GM18861 (cell line): ENCODE results near the gene ACOT6.
"Not testable (repeated sequence)": the region's sequence is repeated elsewhere in the genome, so short reads cannot be mapped to it uniquely, and the experiment has no call there.

Source experiments
- ATAC-seq: cut with Tn5 transposase; IDR thresholded peaks from one replicate; pipeline ENCODE4 v1.9.1; 2021; ENCODE audit not compliant: unreplicated experiment

The ACOT6 gene

DNA sequence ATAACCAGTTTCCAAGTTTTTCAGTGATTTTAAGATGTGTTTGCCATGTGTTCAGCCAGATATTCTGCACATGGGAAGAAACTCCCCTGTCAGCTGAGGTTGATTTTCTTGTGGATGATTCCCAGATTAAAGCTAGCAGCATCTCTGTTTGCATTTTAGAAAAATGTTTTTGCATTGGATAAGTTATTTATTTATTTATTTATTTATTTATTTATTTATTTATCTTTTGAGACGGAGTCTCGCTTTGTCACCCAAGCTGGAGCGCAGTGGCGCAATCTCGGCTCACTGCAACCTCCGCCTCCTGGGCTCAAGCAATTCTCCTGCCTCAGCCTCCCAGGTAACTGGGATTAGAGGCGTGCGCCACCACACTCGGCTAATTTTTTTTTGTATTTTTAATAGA lies 17.8 kb upstream of the ACOT6 start:
- ATAC-seq: no peak

DNA sequence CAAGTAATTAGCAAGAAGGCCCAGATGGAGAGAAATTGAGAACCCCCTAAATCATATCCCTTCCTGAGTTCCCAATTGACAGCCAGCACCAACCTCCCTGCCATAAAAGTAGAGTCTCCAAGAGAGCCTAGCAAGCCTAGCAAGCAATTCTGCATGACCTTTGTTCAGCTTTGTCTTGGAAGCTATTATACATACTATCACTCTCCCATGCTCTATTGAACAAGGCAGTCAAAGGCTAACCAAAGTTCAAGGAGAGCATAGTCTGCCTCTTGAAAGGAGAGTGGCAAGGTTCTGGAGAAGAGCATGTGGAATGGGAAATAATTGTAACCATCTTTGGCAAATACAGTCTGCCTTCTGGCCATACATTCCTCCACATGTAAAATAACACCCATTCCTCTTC lies 12.8 kb upstream of the ACOT6 start:
- no peak for ATAC-seq

DNA sequence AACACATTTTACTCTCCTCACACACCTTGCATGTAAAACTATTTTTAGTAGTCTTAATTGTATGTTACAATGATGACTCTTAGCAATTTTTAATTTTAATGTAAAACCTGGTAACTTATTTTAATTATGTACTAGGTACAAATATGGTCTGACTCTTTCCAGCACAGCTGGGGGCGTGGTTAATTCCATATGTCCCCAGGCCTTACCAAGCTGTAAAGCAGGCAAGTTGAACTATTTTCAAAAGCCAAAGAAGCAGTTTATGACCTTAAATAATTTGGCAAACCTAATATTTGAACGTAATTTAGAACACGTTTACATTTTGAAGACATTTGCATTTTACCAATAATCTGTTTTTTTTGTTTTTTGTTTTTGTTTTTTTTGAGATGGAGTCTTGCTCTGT lies 9.3 kb upstream of the ACOT6 start:
- no peak for ATAC-seq

DNA sequence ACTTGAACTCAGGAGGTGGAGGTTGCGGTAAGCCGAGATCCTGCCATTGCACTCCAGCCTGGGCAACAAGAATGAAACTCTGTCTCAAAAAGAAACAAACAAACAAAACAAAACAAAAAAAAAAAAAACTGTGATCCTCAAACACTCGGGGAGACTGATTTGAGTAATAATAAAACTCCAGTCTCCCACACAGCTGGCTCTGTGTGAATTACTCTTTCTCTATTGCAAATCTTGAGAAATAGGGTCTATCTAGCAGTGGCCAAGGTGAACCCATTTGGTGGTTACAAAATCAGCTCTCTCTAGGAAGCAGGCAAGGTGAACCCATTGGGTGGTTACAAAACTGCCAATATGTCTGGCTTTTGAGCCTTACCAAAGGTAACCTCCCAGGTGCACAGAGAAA lies 6.0 kb upstream of the ACOT6 start:
- no peak for ATAC-seq

DNA sequence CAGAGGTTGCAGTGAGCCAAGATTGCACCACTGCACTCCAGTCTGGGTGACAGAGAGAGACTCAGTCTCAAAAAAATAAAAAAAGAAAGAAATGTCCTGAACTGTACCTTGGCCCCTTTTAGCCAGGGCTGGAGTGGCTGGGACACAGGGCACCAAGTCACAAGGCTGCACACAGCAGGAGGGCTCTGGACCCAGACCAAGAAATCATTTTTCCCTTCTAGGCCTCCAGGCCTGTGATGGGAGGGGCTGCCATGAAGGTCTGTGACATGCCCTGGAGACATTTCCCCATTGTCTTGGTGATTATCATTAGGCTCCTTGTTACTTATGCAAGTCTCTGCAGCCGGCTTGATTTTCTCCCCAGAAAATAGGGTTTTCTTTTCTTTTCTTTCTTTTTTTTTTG lies 5.1 kb upstream of the ACOT6 start:
- no peak for ATAC-seq

DNA sequence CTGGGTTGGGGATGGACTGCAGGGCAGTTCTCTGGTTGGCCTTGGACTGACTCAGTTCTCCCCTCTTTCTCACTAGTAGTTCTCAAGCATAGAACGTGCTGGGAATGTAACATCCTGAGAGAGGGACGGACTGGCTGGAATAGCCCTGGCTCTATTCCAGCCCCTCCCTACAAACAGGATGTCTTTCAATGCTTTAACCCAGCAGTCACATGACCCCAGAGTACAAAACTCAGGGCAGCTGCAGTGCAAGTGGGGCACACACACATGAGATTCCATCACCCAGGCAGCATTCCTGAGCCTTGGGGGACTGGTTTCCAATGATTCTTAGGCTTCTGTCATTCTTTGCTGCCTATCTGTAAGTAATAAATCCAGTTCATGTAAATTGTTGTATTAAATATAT lies 1.6 kb upstream of the ACOT6 start:
- no peak for ATAC-seq

DNA sequence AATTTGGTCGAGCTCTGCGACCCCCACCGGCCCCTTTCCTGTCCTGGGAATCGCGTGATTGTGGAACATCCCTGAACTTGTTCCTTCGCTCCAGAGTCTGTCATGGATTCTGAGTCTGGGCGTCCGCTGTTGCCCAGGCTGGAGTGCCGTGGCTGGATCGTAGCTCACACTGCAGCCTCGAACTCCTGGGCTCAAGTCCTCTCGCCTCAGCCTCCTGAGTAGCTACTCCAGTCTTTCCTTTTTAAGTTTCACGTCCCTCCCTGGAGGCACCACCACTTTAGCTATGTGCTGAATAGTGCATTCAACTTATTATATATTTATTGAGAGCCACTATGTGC lies 698 bp downstream of the ACOT6 start:
- ATAC-seq: no peak

DNA sequence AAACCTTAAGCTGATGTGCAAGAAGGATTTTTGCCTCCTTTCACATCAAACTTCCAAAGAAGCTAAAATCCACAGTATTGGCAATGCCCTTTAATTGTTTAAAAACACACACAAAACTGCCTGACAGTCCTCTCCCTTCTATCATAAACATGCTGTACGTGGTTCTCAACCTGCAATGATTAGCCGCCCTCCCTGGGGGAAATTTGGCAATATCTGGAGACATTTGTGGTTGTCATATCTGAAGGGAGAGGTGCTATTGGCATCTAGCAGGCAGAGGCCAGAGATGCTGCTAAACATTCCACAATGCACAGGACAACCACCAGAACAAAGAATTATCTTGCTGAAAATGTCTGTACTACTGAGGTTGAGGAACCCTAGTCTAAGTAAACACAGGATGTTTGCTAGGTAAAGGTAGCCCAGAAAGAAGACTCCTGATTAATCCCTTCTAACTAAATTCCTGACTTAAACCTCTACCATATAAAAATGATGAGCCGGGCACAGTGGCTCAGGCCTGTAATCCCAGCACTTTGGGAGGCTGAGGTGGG lies 1.2 kb downstream of the ACOT6 start:
- ATAC-seq: no peak

DNA sequence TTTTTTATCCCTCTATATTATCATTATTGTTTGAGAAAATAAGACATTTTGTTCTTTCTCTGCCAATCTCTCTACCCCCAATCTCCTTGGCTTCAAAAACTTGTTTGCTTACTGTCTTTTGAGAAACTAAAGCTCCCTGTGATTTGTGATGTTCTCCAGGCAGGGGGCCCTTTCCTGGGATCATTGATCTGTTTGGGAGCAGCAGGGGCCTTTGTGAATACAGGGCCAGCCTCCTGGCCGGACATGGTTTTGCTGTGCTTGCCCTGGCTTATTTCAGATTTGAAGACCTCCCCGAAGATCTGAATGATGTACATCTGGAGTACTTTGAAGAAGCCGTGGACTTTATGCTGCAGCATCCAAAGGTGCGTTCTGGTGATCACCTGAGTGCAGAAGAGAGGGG lies 4.5 kb downstream of the ACOT6 start:
- no peak for ATAC-seq

DNA sequence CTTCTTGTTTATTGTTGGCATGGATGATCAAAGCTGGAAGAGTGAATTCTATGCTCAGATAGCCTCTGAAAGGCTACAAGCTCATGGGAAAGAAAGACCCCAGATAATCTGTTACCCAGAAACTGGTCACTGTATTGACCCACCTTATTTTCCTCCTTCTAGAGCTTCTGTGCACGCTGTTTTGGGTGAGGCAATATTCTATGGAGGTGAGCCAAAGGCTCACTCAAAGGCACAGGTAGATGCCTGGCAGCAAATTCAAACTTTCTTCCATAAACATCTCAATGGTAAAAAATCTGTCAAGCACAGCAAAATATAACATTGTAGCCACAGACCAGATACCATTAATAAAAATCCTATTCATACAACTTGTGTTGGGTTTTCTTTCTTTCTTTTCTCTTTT lies 7.2 kb downstream of the ACOT6 start:
- no peak for ATAC-seq

DNA sequence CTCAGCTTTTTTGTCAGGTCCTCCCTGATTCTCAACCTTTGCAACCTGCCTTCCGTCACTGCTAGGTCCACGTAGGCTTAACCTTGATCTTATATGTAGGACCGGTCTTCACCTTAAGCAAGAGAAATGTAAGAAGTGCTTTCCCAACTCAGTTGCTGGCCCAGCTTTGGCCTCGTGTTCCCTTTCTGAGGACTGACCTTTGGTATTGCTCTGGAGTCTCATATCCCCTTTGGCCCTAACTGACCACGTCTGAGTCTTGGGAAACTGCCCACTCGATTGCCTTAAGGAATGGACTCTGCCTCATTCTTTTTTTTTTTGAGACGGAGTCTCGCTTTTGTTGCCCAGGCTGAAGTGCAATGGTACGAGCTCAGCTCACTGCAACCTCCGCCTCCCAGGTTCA lies 8.0 kb downstream of the ACOT6 start:
- no peak for ATAC-seq

DNA sequence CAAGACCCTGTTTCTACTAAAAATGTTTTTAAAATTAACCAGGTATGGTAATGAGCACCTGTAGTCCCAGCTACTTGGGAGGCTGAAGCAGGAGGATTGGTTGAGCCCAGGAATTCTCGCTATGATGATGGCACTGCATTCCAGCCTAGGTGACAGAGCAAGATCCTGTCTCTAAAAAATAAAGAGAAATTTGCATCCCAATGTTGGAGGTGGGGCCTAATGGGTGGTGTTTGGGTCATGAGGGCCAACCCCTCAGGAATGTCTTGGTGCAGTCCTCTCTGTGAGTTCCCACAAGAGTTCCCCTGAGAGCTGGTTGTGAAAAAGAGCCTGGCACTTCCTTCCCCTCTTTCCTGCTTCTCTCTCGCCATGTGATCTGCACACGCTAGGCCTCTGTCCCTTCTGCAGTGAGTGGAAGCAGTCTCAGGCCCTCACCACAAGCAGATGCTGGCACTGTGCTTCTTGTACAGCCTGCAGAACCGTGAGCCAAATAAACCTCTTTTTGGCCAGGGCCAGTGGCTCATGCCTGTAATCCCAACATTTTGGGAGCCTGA lies 11.3 kb downstream of the ACOT6 start:
- ATAC-seq: no peak

DNA sequence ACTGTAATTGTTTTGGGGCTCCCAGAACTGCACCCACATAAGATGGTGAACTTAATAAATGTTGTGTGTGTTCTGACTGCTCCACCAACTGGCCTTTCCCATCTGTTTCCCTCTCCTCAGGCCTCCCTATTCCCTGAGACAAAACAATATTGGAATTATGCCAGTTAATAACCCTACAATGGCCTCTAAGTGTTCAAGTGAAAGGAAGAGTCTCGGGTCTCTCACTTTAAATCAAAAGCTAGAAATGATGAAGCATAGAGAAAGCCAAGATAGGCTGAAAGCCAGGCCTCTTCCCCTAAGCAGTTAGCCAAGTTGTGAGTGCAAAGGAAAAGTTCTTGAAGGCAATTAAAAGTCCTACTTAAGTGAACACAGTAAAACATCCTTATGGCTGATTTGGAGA lies 13.4 kb downstream of the ACOT6 start:
- ATAC-seq: no peak

DNA sequence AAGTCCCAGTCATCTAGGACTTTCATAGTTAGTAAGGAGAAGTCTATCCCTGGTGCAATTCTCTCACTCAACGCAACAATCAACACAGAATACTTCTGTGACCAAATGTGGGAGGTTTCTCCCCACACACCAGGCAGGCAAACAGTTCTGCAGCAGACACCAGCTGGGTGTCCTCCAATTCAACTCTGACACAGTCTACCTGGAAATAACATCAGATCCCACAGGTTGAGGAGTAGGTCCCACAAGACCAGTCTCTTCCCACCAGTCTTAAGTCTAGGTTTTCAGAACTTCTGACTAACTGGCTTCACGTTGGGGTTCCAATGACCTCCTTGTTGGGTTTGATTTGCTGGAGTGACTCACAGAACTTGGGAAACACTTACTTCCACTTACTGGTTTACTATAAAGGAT lies 14.8 kb downstream of the ACOT6 start:
- ATAC-seq: no peak

DNA sequence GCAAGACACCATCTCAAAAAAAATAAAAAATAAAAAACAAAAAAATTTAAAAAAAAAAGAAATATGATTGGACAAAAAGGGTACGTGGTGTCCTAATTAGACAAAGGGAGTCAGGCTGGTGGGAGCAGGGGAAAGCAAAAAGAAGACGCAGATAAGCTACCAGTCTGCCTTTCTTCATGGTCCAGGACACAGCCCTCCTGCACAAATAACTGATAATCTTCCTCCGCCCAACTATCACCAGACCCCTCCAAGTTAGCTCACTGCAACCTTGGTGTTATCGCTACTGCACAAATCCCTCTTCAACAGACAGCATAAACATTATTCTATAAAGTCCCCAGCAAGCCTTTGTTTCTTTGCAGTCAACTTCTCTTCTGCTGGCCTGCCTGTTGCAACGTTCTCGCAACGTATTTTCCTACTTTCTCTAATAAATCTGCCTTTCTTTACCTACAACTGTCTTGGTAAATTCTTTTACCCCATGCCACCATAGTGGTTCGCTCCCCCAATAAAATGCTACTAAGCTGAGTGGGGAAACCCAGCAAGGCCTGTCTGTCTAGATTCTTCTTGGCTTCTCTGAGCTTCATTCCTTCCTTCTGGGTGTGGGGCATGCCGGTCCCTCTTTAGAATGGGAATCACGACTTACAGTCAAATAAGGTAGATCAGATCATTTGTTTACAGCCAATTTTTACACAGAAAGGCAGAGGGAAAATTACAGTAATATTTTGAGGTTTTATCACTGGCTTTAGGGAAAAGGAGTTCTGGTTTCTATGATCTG lies 17.9 kb downstream of the ACOT6 start:
- no peak for ATAC-seq

DNA sequence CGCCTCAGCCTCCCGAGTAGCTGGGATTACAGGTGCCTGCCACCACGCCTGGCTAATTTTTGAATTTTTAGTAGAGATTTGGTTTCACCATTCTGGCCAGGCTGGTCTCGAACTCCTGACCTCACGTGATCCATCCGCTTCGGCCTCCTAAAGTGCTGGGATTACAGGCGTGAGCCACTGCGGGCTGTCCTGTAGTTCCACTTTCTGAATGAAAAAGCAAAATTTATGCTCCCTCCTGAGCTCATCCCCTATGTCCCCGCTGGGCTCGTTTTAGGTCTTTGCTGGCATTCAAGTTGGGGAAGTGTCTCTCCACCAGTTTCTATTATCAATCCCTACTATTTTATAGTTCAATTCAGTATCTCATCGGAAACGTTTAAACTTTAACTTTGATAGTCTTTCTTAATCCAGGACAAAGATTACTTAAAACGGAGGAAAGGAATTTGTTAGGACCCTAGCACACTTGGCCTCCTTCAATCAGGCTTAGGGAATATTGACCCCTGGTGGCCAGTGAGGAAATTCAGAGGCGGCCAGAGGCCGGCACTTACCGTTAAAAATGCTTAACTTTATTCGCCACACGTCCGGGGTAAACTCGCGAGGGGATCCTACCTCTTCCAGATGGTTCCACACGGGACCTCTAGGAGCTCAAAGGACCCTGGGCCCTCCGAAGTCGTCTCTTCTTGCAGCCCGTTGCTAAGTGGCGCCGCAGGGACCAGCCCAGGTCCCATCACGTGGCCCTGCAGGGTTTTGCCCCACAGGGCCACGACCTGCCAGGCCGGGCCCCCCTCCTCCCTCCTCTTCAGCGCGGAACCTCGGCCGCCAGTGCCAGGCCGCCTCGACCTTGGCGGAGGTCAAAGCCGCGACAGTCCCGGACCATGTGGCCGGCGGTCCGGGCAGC lies 21.0 kb downstream of the ACOT6 start:
- no peak for ATAC-seq

DNA sequence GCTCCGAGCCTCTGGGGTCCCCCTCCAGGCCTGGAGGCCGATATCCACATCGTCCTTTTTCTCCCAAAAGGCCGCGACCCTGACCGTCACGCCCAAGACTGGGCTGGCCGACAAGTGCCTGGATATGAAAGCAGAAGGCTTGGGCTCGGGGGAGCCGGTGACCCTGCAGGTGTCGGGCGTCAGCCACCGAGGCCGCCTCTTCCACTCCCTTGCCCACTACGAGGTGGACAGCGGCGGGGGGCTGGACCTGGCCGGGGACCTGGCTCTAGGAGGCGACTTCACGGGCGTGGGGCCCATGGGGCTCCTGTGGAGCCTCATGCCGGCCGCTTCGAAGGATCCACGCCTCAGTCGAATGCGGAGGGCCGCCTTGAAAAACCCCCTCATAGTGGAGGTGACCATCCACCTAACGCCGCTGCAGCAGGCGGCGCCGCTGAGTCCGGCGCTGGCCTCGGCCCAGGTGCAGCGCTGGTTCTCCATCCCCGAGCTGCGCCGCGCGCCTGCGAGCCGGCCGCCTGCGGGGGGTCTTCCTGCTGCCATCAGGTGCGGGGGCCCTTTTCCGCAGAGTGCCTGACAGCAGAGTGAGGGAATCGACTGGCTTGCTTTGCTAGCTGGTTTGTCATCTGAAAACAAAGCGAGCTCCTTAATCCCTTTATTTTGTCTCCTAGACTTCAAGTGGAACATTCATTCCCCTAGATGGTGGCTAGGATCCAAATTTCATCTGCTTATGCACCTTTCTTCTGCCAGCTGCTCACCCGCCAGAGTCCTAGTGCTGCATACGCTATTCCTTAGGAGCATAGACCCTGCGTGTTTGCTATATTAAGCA lies 21.9 kb downstream of the ACOT6 start:
- ATAC-seq: no peak

DNA sequence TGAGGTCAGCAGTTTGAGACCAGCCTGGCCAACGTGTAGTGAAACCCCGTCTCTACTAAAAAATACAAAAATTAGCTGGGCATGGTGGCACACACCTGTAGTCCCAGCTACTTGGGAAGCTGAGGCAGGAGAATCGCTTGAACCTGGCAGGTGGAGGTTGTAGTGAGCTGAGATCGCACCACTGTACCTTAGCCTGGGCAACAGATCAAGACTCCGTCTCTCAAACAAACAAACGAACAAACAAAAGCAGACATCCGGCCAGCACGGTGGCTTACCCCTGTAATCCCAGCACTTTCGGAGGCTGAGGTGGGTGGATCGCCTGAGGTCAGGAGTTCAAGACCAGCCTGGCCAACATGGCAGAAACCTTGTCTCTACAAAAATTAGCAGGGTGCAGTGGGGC lies 24.0 kb downstream of the ACOT6 start:
- ATAC-seq: not testable (repeated sequence)

DNA sequence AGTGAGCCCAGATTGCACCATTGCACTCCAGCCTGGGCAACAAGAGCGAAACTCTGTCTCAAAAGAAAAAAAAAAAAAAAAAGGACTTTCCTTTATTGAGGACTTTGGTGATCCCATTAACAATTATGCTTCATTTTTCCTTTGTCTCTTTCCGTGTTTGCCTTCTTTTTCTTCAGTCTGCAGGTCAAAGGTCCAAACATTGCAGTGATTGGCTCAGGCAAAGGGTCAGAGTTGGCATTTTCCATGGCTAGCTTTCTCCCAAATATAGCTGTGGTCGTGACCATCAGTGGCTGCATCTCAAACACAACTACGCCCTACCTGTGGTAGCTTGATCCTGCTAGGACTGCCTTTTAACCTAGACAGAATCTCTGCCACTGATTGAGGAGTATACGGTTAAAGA lies 25.5 kb downstream of the ACOT6 start:
- no peak for ATAC-seq

DNA sequence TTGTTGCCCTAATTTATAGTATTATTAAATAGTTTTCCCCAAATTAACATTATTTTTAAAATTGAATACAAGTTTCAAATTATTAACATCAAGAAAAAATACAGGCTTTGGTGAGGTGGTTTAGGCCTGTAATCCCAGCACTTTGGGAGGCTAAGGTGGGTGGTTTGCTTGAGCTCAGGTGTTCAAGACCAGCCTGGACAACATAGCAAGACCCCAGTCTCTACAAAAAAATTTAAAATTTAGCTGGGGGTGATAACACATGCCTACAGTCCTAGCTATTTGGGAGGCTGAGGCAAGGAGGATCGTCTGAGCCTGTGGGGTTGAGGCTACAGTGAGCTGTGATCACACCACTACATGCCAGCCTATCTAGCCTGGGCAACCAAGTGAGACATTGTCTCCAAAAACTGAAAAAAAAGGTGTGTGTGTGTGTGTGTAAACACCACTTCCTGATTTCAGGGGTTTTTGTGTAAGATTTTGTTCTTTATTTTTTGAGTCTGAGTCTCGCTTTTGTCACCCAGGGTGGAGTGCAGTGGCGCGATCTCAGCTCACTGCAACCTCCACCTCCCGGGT lies 28.6 kb downstream of the ACOT6 start:
- ATAC-seq: no peak
